ENCODE measurements around the gene ATM.

ATM gene

GRCh38 chr11:108307751-108308150 lies 84.9 kb downstream of the ATM start:
- Histone ChIP-seq H3K4me2 (ENCODE audit: low read depth, low read length, poor library complexity, severe bottlenecking) (no peak overlapping the region), H3F3A (ENCODE audit: low read depth) (no peaks in the 10 kb centered on the region), H3K9me3 (ENCODE audit: insufficient read depth, low read depth, low read length) (no peaks in the 10 kb centered on the region), H3K9me2 (replicated peaks; ENCODE audit: low read depth, low read length) (no peaks in the 10 kb centered on the region), H3K4me1 (ENCODE audit: insufficient read depth, low read length, poor library complexity, severe bottlenecking) (no peaks in the 10 kb centered on the region), H3K79me2 (ENCODE audit: insufficient read depth, low read length) (no peaks in the 10 kb centered on the region), H3K4me3 (ENCODE audit: low read length, poor library complexity, severe bottlenecking) (no peak overlapping the region), H3K36me3 (ENCODE audit: insufficient read depth, low read length) (no peaks in the 10 kb centered on the region; the same call in 1 of the 2 replicates), H3K9ac (ENCODE audit: low read depth, low read length, poor library complexity, severe bottlenecking) (no peak overlapping the region), H3K27me3 (ENCODE audit: insufficient read depth, low read length, poor library complexity, severe bottlenecking) (no peaks in the 10 kb centered on the region), H4K20me1 (ENCODE audit: insufficient read depth, low read length, poor library complexity, severe bottlenecking) (no peaks in the 10 kb centered on the region), H2AFZ (ENCODE audit: low read length) (no peak overlapping the region)
- TF ChIP-seq CTCF (conservative IDR thresholded peaks at IDR 0.05; ENCODE audit: low read length) (no peak), EZH2phosphoT487 (IDR thresholded peaks at IDR 0.05; ENCODE audit: borderline replicate concordance) (no peak)

GRCh38 chr11:108313444-108313843 lies 90.6 kb downstream of the ATM start:
- no peaks in the 10 kb centered on the region for H3K4me1 ChIP-seq (ENCODE audit: insufficient read depth, low read length, poor library complexity, severe bottlenecking)
- no peaks in the 10 kb centered on the region for H3K79me2 ChIP-seq (ENCODE audit: insufficient read depth, low read length)
- TF ChIP-seq CTCF (conservative IDR thresholded peaks at IDR 0.05; ENCODE audit: low read length) (no peak), EZH2phosphoT487 (IDR thresholded peaks at IDR 0.05; ENCODE audit: borderline replicate concordance) (no peak)
- H3K9me2 ChIP-seq (replicated peaks; ENCODE audit: low read depth, low read length) = no peaks in the 10 kb centered on the region
- H3K4me3 ChIP-seq (ENCODE audit: low read length, poor library complexity, severe bottlenecking) = no peak overlapping the region
- H3K4me2 ChIP-seq (ENCODE audit: low read depth, low read length, poor library complexity, severe bottlenecking) = no peak overlapping the region
- no peak overlapping the region for H2AFZ ChIP-seq (ENCODE audit: low read length)
- peaks cover 6% of the 10 kb centered on the region; the same call in 1 of the 2 replicates for H3K36me3 ChIP-seq (ENCODE audit: insufficient read depth, low read length)
- H3K9me3 ChIP-seq (ENCODE audit: insufficient read depth, low read depth, low read length) = no peaks in the 10 kb centered on the region
- no peak overlapping the region for H3K9ac ChIP-seq (ENCODE audit: low read depth, low read length, poor library complexity, severe bottlenecking)
- no peaks in the 10 kb centered on the region for H3F3A ChIP-seq (ENCODE audit: low read depth)
- H4K20me1 ChIP-seq (ENCODE audit: insufficient read depth, low read length, poor library complexity, severe bottlenecking) = no peaks in the 10 kb centered on the region
- H3K27me3 ChIP-seq (ENCODE audit: insufficient read depth, low read length, poor library complexity, severe bottlenecking) = no peaks in the 10 kb centered on the region

GRCh38 chr11:108316061-108316460 lies 93.2 kb downstream of the ATM start:
- Histone ChIP-seq H3K36me3 (ENCODE audit: insufficient read depth, low read length) (peaks cover 9% of the 10 kb centered on the region; the same call in 1 of the 2 replicates), H3K9me2 (replicated peaks; ENCODE audit: low read depth, low read length) (no peaks in the 10 kb centered on the region), H3K27me3 (ENCODE audit: insufficient read depth, low read length, poor library complexity, severe bottlenecking) (no peaks in the 10 kb centered on the region), H3K4me3 (ENCODE audit: low read length, poor library complexity, severe bottlenecking) (no peak overlapping the region), H3K9ac (ENCODE audit: low read depth, low read length, poor library complexity, severe bottlenecking) (no peak overlapping the region), H3K4me1 (ENCODE audit: insufficient read depth, low read length, poor library complexity, severe bottlenecking) (no peaks in the 10 kb centered on the region), H3K4me2 (ENCODE audit: low read depth, low read length, poor library complexity, severe bottlenecking) (no peak overlapping the region), H4K20me1 (ENCODE audit: insufficient read depth, low read length, poor library complexity, severe bottlenecking) (no peaks in the 10 kb centered on the region), H3F3A (ENCODE audit: low read depth) (no peaks in the 10 kb centered on the region), H3K9me3 (ENCODE audit: insufficient read depth, low read depth, low read length) (no peaks in the 10 kb centered on the region), H3K79me2 (ENCODE audit: insufficient read depth, low read length) (no peaks in the 10 kb centered on the region), H2AFZ (ENCODE audit: low read length) (no peak overlapping the region)
- TF ChIP-seq EZH2phosphoT487 (IDR thresholded peaks at IDR 0.05; ENCODE audit: borderline replicate concordance) (no peak), CTCF (conservative IDR thresholded peaks at IDR 0.05; ENCODE audit: low read length) (no peak)

Measured in Loucy (cell line).